ENCODE data around the gene TXNL4A. TPM values are rescaled to one million over a fixed set of nuclear protein-coding genes. Genes with fewer than 3 reads are reported as not detected.

Gene TXNL4A
- total and polyA plus RNA-seq, 4 donors, result 18.0 to 86.2 (median 32.8) TPM

DNA sequence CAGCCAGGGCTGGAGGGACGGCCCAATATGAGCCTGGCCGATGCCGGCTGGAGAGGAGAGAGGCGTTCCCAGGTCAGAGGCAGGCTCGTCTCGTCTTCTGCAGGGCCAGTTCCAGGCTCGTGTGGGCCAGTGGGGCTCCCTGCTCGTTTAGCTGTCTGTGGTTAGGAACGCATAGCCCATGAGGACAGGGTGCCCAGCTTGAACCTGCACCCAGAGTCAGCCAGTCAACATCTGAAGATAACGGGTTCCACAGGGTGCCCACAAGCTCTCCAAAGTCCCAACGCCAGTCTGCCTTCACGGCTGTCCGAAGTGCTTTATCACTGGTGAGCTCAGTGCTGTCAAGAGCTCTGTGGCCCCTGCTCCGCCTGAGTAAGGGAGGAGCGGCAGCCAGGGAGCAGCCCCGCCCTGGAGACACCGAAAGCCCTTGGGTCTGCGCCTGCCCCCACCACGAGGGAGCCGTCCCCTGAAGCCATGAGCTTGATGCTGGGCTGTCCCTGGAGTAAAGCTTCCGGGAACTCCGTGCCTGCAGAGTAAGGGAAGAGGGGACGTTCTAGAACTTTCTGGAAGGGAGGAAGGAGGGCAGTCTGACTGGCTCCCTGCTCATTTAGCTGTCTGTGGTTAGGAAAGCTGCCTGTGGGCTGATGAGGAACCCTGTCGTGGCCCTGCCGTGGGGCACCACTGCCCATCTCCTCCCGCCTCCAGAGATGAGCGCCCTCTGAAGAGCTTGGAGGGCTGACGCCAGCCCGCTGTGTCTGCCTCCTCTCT is 26.7 kb downstream of the TXNL4A start:
- H3K27me3 ChIP-seq (ENCODE audit: control insufficient read depth in 4 of 4, insufficient read depth in 4 of 4, low read length in 3 of 4), result no peaks in the 10 kb centered on the region
- H3K27ac ChIP-seq (ENCODE audit: low read depth in 1 of 2, low read length in 2 of 2), result no peak overlapping the region
- peaks cover 6 to 15% (median 10%) of the 10 kb centered on the region in 4 donors for H3K4me1 ChIP-seq (ENCODE audit: control insufficient read depth in 4 of 4, insufficient read depth in 4 of 4, low read length in 3 of 4)
- 79% methylated on average over 29 of the region's 29 CpGs for WGBS
- DNase-seq (ENCODE audit: low spot score), result no peak
- TF ChIP-seq, protein P1, sequence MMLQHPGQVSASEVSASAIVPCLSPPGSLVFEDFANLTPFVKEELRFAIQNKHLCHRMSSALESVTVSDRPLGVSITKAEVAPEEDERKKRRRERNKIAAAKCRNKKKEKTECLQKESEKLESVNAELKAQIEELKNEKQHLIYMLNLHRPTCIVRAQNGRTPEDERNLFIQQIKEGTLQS (IDR thresholded peaks at IDR 0.05), result no peak
- TF ChIP-seq HNF4G (IDR thresholded peaks at IDR 0.05) (no peak), TAF1 (conservative IDR thresholded peaks at IDR 0.05) (no peak), SP1 (IDR thresholded peaks at IDR 0.05) (no peak), NR2F2 (IDR thresholded peaks at IDR 0.05) (no peak), FOXA2 (IDR thresholded peaks at IDR 0.05) (no peak), HNF4A (conservative IDR thresholded peaks at IDR 0.05) (no peak)
- TF ChIP-seq, protein P2, sequence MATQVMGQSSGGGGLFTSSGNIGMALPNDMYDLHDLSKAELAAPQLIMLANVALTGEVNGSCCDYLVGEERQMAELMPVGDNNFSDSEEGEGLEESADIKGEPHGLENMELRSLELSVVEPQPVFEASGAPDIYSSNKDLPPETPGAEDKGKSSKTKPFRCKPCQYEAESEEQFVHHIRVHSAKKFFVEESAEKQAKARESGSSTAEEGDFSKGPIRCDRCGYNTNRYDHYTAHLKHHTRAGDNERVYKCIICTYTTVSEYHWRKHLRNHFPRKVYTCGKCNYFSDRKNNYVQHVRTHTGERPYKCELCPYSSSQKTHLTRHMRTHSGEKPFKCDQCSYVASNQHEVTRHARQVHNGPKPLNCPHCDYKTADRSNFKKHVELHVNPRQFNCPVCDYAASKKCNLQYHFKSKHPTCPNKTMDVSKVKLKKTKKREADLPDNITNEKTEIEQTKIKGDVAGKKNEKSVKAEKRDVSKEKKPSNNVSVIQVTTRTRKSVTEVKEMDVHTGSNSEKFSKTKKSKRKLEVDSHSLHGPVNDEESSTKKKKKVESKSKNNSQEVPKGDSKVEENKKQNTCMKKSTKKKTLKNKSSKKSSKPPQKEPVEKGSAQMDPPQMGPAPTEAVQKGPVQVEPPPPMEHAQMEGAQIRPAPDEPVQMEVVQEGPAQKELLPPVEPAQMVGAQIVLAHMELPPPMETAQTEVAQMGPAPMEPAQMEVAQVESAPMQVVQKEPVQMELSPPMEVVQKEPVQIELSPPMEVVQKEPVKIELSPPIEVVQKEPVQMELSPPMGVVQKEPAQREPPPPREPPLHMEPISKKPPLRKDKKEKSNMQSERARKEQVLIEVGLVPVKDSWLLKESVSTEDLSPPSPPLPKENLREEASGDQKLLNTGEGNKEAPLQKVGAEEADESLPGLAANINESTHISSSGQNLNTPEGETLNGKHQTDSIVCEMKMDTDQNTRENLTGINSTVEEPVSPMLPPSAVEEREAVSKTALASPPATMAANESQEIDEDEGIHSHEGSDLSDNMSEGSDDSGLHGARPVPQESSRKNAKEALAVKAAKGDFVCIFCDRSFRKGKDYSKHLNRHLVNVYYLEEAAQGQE (IDR thresholded peaks at IDR 0.05), result no peak
- TF ChIP-seq, protein P3, sequence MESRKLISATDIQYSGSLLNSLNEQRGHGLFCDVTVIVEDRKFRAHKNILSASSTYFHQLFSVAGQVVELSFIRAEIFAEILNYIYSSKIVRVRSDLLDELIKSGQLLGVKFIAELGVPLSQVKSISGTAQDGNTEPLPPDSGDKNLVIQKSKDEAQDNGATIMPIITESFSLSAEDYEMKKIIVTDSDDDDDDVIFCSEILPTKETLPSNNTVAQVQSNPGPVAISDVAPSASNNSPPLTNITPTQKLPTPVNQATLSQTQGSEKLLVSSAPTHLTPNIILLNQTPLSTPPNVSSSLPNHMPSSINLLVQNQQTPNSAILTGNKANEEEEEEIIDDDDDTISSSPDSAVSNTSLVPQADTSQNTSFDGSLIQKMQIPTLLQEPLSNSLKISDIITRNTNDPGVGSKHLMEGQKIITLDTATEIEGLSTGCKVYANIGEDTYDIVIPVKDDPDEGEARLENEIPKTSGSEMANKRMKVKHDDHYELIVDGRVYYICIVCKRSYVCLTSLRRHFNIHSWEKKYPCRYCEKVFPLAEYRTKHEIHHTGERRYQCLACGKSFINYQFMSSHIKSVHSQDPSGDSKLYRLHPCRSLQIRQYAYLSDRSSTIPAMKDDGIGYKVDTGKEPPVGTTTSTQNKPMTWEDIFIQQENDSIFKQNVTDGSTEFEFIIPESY (IDR thresholded peaks at IDR 0.05), result no peak
- H3K9me3 ChIP-seq (ENCODE audit: control insufficient read depth in 4 of 4, low read length in 3 of 4), result no peaks in the 10 kb centered on the region
- no peak overlapping the region for H3K4me3 ChIP-seq (ENCODE audit: low read depth in 1 of 3, low read length in 3 of 3)
- no peaks in the 10 kb centered on the region for H3K36me3 ChIP-seq (ENCODE audit: control insufficient read depth in 4 of 4, insufficient read depth in 3 of 4, low read depth in 1 of 4, low read length in 3 of 4)
- H3K9ac ChIP-seq (ENCODE audit: low read depth in 1 of 2, low read length in 2 of 2), result no peak overlapping the region

DNA sequence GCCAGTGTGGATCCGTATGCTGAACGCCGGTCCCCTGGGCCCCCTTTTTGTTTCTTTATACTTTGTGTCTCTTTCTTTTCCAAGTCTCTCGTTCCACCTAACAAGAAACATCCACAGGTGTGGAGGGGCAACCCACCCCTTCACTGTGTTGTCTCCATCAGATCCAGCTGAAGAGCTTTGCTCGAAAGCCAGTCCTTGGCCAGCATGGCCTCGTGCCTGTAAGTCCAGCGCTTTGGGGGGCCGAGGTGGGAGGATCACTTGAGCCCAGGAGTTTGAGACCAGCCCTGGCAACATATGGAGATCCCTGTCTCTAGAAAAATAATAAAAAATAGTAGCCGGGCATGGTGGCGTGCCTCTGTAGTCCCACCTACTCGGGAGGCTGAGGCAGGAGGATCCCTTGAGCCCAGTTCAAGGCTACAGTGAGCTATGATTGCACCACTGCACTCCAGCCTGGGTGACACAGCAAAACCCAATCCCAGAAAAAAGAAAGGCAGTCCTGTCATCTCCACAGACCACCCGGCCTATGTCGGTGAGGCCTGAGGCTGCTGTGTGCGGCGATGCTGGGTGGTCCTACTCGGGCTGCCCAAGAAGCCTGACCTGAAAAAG is 27.3 kb downstream of the TXNL4A start:
- Histone ChIP-seq H3K9ac (ENCODE audit: low read depth in 1 of 2, low read length in 2 of 2) (no peak overlapping the region), H3K4me1 (ENCODE audit: control insufficient read depth in 4 of 4, insufficient read depth in 4 of 4, low read length in 3 of 4) (peaks cover 6 to 15% (median 9%) of the 10 kb centered on the region in 4 donors)
- WGBS, result 89% methylated on average over 16 of the region's 16 CpGs

More for the DNA sequence above, 27.3 kb downstream of the TXNL4A start:
- H3K27me3 ChIP-seq (ENCODE audit: control insufficient read depth in 4 of 4, insufficient read depth in 4 of 4, low read length in 3 of 4), result no peaks in the 10 kb centered on the region
- no peak for DNase-seq (ENCODE audit: low spot score)
- H3K36me3 ChIP-seq (ENCODE audit: control insufficient read depth in 4 of 4, insufficient read depth in 3 of 4, low read depth in 1 of 4, low read length in 3 of 4), result no peaks in the 10 kb centered on the region
- no peak for TF ChIP-seq YY1 (IDR thresholded peaks at IDR 0.05)
- no peak for TF ChIP-seq RAD21 (IDR thresholded peaks at IDR 0.05)
- TF ChIP-seq NR2F2 (IDR thresholded peaks at IDR 0.05), result no peak
- no peak for TF ChIP-seq TAF1 (conservative IDR thresholded peaks at IDR 0.05)
- TF ChIP-seq, protein P1 (IDR thresholded peaks at IDR 0.05), result no peak
- TF ChIP-seq HNF4A (conservative IDR thresholded peaks at IDR 0.05), result no peak
- TF ChIP-seq, protein P2 (IDR thresholded peaks at IDR 0.05), result no peak
- TF ChIP-seq, protein P4, sequence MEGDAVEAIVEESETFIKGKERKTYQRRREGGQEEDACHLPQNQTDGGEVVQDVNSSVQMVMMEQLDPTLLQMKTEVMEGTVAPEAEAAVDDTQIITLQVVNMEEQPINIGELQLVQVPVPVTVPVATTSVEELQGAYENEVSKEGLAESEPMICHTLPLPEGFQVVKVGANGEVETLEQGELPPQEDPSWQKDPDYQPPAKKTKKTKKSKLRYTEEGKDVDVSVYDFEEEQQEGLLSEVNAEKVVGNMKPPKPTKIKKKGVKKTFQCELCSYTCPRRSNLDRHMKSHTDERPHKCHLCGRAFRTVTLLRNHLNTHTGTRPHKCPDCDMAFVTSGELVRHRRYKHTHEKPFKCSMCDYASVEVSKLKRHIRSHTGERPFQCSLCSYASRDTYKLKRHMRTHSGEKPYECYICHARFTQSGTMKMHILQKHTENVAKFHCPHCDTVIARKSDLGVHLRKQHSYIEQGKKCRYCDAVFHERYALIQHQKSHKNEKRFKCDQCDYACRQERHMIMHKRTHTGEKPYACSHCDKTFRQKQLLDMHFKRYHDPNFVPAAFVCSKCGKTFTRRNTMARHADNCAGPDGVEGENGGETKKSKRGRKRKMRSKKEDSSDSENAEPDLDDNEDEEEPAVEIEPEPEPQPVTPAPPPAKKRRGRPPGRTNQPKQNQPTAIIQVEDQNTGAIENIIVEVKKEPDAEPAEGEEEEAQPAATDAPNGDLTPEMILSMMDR (IDR thresholded peaks at IDR 0.05; ENCODE audit: low read depth, low read length, missing input control), result no peak
- no peak for TF ChIP-seq GABPA (IDR thresholded peaks at IDR 0.05 in 1 of 2, conservative IDR thresholded peaks at IDR 0.05 in 1 of 2)
- TF ChIP-seq RXRA (IDR thresholded peaks at IDR 0.05), result no peak
- TF ChIP-seq FOXA2 (IDR thresholded peaks at IDR 0.05), result no peak
- H3K4me3 ChIP-seq (ENCODE audit: low read depth in 1 of 3, low read length in 3 of 3), result no peak overlapping the region
- no peak overlapping the region for H3K27ac ChIP-seq (ENCODE audit: low read depth in 1 of 2, low read length in 2 of 2)
- no peaks in the 10 kb centered on the region for H3K9me3 ChIP-seq (ENCODE audit: control insufficient read depth in 4 of 4, low read length in 3 of 4)

All from liver (tissue), 9 donors.